NCI-H526 (cell line): ENCODE measurements around the gene CCDC83.
A peak's percentile ranks its signal among the peaks of the same experiment; 100 is the strongest.
"Not testable (repeated sequence)": the region's sequence is repeated elsewhere in the genome, so short reads cannot be mapped to it uniquely, and the experiment has no call there.

Source experiments
- DNase-seq, 2 experiments: peaks; one replicate each; lab custom pipeline; 2025; lab: John Stamatoyannopoulos, UW

The CCDC83 gene

DNA sequence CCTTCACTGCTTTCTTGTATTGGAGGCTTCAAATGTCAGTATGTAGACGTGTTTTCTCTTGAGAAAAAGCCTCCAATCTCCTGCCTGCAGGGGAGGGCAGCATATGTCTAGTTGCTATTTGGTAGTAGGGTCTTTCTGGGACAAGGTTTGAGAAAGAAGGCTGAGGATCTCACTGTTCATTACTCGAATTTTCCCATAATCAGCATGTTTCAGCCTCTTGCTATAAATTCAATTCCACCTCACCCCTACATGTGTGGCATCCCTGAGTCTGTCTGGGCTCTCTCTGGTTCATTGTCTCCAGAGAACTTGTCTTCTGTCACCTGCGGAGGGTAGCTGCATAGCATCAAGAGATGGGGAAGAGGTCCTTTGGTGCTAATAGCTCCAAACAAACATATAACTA is 19.5 kb upstream of the CCDC83 start:
- DNase-seq: no peak

DNA sequence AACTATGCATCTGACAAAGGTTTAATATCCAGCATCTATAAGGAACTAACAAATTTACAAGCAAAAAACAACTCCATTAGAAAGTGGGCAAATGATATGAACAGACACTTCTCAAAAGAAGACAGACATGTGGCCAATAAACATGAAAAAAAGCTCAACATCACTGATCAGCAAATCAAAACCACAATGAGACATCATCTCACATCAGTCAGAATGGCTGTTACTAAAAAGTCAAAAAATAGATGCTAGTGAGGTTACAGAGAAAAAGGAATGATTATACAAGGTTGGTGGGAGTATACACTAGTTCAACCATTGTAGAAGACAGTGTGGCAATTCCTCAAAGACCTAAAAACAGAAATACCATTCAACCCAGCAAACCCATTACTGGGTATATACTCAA is 14.3 kb upstream of the CCDC83 start:
- DNase-seq: not testable (repeated sequence)

DNA sequence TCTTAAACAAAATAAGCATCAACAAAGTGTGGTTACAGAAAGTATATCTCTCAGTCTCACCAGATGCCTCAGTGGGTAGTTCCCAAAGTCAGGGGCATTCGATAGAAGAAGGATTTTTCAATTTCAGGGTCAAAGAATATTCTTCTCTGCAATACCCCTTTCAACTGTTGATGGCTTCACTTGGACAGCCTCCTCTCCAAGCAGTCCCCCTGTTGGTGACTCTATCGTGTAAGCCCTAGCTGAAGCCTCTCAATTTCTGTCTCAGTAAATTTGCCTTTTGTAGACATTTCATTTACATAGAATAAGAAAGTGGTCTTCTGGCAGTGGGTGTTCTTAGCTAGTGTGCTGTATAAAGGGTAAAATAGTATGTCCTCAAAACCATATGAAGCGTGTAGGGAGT is 11.3 kb upstream of the CCDC83 start:
- DNase-seq: no peak

GRCh38 chr11:85844439-85845123 is 10.6 kb upstream of the CCDC83 start:
- no peak for DNase-seq

DNA sequence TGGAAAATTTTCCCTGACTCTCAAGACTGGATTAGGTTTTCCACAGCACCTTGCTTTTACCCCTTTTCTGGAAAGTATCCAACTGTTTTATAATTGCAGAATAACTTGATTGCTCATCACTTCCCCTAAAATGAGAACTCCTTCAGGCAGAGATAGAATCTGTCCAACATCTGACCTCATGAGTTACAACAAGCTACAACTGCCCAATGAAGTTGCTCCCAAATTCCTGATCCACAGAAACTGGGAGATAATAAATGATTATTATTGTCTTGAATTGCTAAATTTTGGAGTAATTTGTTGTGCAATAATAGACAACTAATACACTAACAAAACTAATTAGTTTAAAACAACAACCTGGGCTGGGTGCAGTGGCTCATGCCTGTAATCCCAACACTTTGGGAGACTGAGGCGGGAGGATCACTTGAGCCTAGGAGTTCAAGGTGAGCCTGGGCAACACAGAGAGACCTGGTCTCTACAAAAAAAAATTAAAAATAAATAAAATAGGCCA is 10.0 kb upstream of the CCDC83 start:
- no peak for DNase-seq

- DNase-seq: no peak
Measured at GRCh38 chr11:85847436-85847835, 7.7 kb upstream of the CCDC83 start.

- DNase-seq: no peak
Measured at GRCh38 chr11:85848006-85848405, 7.2 kb upstream of the CCDC83 start.

GRCh38 chr11:85848556-85848955 is 6.6 kb upstream of the CCDC83 start:
- DNase-seq: no peak

DNA sequence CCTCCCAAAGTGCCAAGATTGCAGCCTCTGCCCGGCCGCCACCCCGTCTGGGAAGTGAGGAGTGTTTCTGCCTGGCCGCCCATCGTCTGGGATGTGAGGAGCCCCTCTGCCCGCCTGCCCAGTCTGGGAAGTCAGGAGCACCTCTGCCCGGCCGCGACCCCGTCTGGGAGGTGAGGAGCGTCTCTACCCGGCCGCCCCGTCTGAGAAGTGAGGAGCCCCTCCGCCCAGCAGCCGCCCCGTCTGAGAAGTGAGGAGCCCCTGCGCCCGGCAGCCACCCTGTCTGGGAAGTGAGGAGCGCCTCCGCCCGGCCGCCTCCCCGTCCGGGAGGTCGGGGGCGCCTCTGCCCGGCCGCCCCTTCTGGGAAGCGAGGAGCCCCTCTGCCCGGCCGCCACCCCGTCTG is 2.4 kb upstream of the CCDC83 start:
- DNase-seq: not testable (repeated sequence)

DNA sequence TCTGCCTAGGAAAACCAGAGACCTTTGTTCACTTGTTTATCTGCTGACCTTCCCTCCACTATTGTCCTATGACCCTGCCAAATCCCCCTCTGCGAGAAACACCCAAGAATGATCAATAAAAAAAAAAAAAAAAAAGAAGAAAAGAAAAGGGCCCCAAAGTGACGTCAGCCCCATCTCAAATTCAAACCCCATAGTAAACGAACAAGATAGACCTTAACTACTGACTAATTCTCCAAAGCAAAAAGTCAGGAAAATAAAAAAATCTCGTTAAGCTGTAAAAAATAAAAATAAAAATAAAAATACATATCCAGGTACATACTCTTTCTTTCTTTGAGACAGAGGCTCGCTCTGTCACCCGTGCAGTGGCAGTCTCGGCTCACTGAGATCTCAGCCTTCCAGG is 1.6 kb upstream of the CCDC83 start:
- not testable (repeated sequence) for DNase-seq

DNA sequence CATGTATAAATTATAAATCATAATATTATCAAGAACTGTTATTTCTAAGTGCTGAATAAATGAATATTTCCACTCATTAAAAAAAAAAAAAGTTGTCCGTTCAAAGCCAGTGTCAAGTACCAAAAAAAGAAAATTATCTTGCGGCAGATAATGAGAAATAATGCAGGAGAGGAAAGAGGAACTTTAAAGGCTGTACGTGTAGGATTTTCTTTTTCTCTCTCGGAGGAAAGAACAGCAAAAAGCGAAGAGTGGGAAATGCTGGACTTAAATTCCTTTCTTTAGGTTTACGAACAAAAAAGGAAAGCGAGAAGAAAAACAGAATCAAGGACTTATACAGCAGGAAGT is 999 bp upstream of the CCDC83 start:
- DNase-seq: no peak

DNA sequence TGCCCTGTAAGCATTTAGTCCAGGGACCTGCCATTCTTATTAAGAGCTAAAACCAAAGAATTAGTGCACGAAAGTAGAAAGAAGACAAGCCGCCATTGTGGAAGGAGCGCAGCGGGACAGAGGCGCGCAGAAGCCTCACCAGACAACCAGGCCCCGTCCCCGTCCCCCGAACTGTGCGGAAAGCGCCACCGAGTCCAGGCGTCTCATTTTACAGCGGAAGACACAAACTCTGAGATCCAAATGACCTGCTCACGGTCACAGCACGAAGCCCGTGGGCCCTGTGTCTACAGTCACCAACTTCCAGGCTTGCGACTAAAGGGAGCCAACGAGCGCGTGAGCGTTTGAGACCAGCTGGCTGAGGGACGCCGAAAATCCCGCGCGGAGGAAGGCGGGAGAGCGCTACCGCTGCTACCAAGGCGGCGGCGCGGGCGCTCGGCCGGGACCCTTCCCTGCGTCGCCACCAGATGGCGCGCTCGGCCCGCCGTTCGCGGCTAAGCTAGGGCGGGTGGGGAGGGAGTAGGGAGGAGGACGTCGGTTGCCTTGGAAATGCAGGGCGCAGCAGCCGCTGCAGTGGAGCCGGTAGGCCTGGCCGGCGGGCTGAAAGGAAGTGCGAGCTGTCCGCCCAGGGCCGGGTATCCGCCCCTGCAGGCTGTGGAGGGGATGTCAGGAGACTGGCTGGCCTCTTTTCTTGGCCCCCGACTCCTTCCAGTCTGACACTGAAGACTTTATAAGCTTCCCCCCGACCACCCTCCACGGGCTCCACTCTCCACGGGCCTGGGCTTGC is 434 bp upstream of the CCDC83 start:
- peak; percentile 87 to 96 for DNase-seq

- DNase-seq: no peak
Measured at GRCh38 chr11:85857098-85857497, 1.9 kb downstream of the CCDC83 start.

DNA sequence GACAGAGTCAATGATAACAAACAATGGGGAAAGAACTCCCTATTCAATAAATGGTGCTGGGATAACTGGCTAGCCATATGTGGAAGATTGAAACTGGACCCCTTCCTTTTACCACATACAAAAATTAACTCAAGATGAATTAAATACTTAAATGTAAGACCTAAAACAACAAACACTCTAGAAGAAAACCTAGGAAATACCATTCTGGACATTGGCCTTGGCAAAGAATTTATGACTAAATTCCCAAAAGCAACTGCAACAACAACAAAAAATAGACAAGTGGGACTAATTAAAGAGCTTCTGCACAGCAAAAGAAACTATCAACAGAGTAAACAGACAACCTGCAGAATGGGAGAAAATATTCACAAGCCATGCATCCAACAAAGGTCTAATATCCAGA is 4.4 kb downstream of the CCDC83 start:
- DNase-seq: not testable (repeated sequence)

DNA sequence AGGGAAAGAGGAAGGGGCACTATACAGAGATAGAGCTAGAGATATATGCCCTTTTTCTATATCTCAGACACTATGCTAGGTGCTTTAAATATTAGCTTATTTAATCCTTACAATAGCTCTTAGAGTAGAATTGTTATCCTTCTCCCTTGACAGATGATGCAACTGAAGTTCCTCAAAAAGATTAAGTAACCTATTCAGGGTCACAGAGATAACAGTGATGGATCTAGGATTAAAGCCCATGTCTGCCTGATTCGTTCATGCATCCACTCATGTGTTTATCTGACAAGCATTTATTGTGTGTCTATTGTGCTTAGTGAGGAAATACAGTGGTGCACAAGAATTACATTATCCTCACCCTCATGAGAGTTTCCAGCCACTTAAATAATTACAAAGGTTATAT is 8.7 kb downstream of the CCDC83 start:
- no peak for DNase-seq

- DNase-seq: no peak
Measured at GRCh38 chr11:85866137-85866827, 11.1 kb downstream of the CCDC83 start.

- no peak for DNase-seq
Measured at GRCh38 chr11:85867751-85868150, 12.6 kb downstream of the CCDC83 start.

GRCh38 chr11:85869781-85870180 is 14.6 kb downstream of the CCDC83 start:
- DNase-seq: no peak

- no peak for DNase-seq
Measured at GRCh38 chr11:85874265-85874664, 19.1 kb downstream of the CCDC83 start.

DNA sequence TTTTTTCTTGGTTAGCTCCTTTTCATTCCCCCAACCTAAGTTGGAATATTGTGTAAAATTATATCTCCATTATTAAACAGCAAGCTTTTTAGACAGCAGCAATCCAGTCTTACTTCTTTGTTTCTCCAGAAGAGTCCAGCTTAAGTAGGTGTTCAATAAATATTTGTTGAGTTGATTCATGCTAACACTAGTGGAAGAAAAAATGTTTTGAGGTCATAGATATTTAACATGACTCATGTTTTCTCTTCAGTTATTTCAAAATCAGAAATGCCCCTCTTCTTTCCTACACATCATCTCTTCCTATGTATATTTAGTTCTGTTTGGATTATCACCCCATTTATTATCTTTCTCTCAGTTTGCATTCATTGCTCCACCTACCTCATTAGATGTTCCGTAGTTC is 20.3 kb downstream of the CCDC83 start:
- no peak for DNase-seq

GRCh38 chr11:85884581-85885021 is 29.4 kb downstream of the CCDC83 start:
- DNase-seq: no peak

DNA sequence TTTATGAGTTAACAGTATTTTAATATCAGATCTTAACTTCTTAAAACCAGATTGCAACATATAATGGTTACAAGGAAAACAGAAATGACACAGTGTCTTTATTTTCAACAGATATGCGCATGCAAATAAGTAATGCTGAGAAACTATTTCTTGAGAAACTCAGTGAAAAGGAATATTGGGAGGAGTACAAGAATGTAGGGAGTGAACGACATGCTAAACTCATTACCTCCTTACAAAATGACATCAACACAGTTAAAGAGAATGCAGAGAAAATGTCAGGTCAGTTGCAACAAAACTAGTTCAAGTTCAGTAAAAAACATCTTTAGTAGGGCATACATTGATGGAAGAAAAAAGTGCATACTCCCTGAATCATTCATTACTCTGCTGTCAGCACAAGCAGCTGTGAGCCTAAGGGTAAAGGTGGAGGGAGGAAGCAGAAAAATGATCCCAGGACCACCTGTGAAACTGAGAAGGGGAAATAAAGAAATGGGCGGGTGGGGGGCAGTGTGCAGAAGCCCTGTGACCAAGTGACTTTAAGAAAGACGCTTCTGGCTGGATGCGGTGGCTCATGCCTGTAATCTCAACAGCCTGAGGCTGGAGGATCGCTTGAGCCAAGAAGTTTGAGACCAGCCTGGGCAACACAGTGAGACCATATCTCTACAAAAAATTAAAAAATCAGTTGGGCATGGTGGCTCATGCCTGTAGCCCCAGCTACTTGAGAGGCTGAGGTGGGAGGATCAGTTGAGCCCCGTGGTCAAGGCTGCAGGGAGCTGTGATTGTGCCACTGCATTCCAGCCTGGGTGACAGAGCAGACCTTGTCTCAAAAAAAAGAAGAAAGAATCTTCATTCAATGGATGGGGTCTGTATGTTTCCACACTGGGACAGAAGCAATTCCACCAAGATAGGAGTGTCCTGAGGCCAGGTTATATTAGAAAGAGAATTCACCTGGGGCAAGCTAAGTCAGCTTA is 31.2 kb downstream of the CCDC83 start:
- DNase-seq: no peak
